ENCODE results near the gene DIS3L.
"Not testable (repeated sequence)": the region's sequence is repeated elsewhere in the genome, so short reads cannot be mapped to it uniquely, and the experiment has no call there.

The DIS3L gene

GRCh38 chr15:66323312-66323928 lies 30.1 kb downstream of the DIS3L start:
- no peak for DNase-seq

GRCh38 chr15:66326051-66326450 lies 32.7 kb downstream of the DIS3L start:
- no peak for DNase-seq

GRCh38 chr15:66327736-66328135 lies 34.4 kb downstream of the DIS3L start:
- DNase-seq, result no peak

- no peak for DNase-seq
Measured at GRCh38 chr15:66328771-66329170, 35.4 kb downstream of the DIS3L start.

- not testable (repeated sequence) for DNase-seq
Measured at GRCh38 chr15:66348530-66348929, 55.2 kb downstream of the DIS3L start.

- no peak for DNase-seq
Measured at GRCh38 chr15:66356077-66356358, 62.6 kb downstream of the DIS3L start.

GRCh38 chr15:66356359-66357236 lies 63.2 kb downstream of the DIS3L start, which contains the start of gene TIPIN:
TIPIN (minus strand) TSS chr15:66356685; CDS start chr15:66352947, 3,738 bp downstream.
- peak; percentile 79 for DNase-seq

- no peak for DNase-seq
Measured at GRCh38 chr15:66359740-66360139, 66.4 kb downstream of the DIS3L start.

- not testable (repeated sequence) for DNase-seq
Measured at GRCh38 chr15:66361745-66362460, 68.5 kb downstream of the DIS3L start.

GRCh38 chr15:66362776-66363175 lies 69.4 kb downstream of the DIS3L start:
- no peak for DNase-seq

- no peak for DNase-seq
Measured at GRCh38 chr15:66364944-66365528, 71.7 kb downstream of the DIS3L start.

GRCh38 chr15:66369773-66370651 lies 76.6 kb downstream of the DIS3L start:
- no peak for DNase-seq

GRCh38 chr15:66374179-66374578 lies 80.8 kb downstream of the DIS3L start:
- DNase-seq, result no peak

GRCh38 chr15:66378814-66379430 lies 85.6 kb downstream of the DIS3L start:
- no peak for DNase-seq

- DNase-seq, result not testable (repeated sequence)
Measured at GRCh38 chr15:66381376-66381775, 88.0 kb downstream of the DIS3L start.

Measured in NCI-H510A (cell line).